T-helper 9 cell (primary cell): ENCODE data around the gene SMC1A.

ENCODE experiments used
- DNase-seq: peaks from one replicate; pipeline ENCODE4 v3.0.0-alpha.2; 2020

The SMC1A gene

DNA sequence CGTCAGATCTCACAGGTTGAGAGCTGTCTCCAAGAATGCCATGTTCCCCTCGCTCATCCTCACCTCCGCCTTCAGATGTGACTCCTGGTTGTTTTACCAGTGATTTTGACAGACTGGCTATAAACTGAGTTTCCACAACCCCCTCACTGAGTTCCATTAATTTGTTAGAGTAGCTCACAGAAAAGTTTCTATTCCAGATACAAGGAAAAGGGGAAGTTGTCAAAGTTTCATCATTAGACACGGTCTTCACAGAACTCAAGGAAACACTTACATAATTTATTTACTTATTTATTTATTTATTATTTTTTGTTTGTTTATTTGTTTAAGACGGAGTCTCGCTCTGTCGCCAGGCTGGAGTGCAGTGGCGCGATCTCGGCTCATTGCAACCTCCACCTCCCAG is 85.4 kb downstream of the SMC1A start:
- DNase-seq, result no peak

- DNase-seq, result no peak
These were observed 88.6 kb downstream of the SMC1A start for GRCh38 chrX:53333853-53334252.

DNA sequence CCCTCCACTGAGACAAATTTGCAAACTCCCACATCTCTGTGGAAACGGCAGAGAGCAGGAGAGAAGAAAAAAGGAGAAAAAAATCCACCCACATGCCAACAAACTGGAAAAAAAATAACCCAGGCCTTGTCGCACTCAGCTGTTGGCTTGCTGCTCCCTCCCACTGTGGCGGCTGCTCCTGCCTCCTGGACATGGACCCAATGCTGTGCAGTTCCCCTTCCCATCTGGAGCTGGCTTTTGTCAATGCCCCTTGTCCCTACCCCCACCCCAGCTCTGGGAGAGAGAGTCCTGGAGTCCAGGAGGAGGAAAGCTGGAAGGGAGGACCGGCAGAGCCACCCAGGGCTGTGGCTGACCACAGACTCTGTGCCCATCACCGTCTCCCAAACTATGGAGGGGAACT is 90.2 kb downstream of the SMC1A start:
- DNase-seq, result no peak

GRCh38 chrX:53330331-53330730 is 92.1 kb downstream of the SMC1A start:
- no peak for DNase-seq

GRCh38 chrX:53324803-53325202 is 97.7 kb downstream of the SMC1A start:
- no peak for DNase-seq
